Panc1 (cell line): ENCODE data around the gene CAPN11.

Experiments used
- POLR2AphosphoS5 ChIP-seq: IDR thresholded peaks from 2 replicates; pipeline ENCODE4 v1.6.1; 2012; ENCODE audit warnings: mild to moderate bottlenecking, low read depth, low read length, moderate library complexity
- SIN3A ChIP-seq: IDR thresholded peaks from 2 replicates; pipeline ENCODE4 v1.6.1; 2012; ENCODE audit warnings: low read depth, mild to moderate bottlenecking, low read length, moderate library complexity, borderline replicate concordance; ENCODE audit not compliant: insufficient read depth
- TF ChIP-seq, protein P1 (sequence below): fragments of 450-650 bp; IDR thresholded peaks from 2 replicates; pipeline ENCODE4 v1.5.1; 2017; ENCODE audit warnings: mild to moderate bottlenecking

DNA sequence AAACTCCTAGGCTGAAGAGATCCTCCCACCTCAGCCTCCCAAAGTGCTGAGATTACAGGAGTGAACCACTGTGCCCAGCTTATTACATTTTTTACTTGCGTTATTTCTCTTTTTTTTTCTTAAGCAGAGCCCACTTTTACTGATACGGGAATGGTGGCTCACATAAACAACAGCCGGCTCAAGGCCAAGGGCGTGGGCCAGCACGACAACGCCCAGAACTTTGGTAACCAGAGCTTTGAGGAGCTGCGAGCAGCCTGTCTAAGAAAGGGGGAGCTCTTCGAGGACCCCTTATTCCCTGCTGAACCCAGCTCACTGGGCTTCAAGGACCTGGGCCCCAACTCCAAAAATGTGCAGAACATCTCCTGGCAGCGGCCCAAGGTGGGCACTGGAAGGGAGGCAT lies 10.5 kb downstream of the CAPN11 start:
- TF ChIP-seq, protein P1, sequence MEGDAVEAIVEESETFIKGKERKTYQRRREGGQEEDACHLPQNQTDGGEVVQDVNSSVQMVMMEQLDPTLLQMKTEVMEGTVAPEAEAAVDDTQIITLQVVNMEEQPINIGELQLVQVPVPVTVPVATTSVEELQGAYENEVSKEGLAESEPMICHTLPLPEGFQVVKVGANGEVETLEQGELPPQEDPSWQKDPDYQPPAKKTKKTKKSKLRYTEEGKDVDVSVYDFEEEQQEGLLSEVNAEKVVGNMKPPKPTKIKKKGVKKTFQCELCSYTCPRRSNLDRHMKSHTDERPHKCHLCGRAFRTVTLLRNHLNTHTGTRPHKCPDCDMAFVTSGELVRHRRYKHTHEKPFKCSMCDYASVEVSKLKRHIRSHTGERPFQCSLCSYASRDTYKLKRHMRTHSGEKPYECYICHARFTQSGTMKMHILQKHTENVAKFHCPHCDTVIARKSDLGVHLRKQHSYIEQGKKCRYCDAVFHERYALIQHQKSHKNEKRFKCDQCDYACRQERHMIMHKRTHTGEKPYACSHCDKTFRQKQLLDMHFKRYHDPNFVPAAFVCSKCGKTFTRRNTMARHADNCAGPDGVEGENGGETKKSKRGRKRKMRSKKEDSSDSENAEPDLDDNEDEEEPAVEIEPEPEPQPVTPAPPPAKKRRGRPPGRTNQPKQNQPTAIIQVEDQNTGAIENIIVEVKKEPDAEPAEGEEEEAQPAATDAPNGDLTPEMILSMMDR, result no peak
- TF ChIP-seq SIN3A (no peak), POLR2AphosphoS5 (no peak)
